HuH-7 (cell line): ENCODE measurements around the gene SRP14.
A peak's percentile ranks its signal among the peaks of the same experiment; 100 is the strongest.
"Not testable (repeated sequence)": the region's sequence is repeated elsewhere in the genome, so short reads cannot be mapped to it uniquely, and the experiment has no call there.

ENCODE experiments used
- DNase-seq: peaks from one replicate; pipeline ENCODE4 v3.0.0; 2011; ENCODE audit warnings: low spot score

Gene SRP14

GRCh38 chr15:40029979-40030893, 8.7 kb downstream of the SRP14 start:
- no peak for DNase-seq

- DNase-seq = no peak
Observed at GRCh38 chr15:40028853-40029252, 10.1 kb downstream of the SRP14 start.

- no peak for DNase-seq
Observed at GRCh38 chr15:40028193-40028592, 10.8 kb downstream of the SRP14 start.

GRCh38 chr15:40016224-40016865, 22.6 kb downstream of the SRP14 start:
- no peak for DNase-seq

- no peak for DNase-seq
Observed at GRCh38 chr15:40014390-40014789, 24.6 kb downstream of the SRP14 start.

GRCh38 chr15:40013372-40013771, 25.6 kb downstream of the SRP14 start:
- not testable (repeated sequence) for DNase-seq

- no peak for DNase-seq
Observed at GRCh38 chr15:40011303-40011702, 27.7 kb downstream of the SRP14 start.

- DNase-seq = no peak
Observed at GRCh38 chr15:40010686-40011085, 28.3 kb downstream of the SRP14 start.

- no peak for DNase-seq
Observed at GRCh38 chr15:40008061-40008765, 30.8 kb downstream of the SRP14 start.

GRCh38 chr15:40006646-40007045, 32.3 kb downstream of the SRP14 start:
- DNase-seq = no peak

GRCh38 chr15:40006003-40006402, 33.0 kb downstream of the SRP14 start:
- DNase-seq = no peak

- DNase-seq = no peak
Observed at GRCh38 chr15:40003116-40003916, 35.7 kb downstream of the SRP14 start.

GRCh38 chr15:40002295-40002694, 36.7 kb downstream of the SRP14 start:
- DNase-seq = peak; percentile 55

- no peak for DNase-seq
Observed at GRCh38 chr15:39999538-40000200, 39.3 kb downstream of the SRP14 start.

GRCh38 chr15:39998511-39999077, 40.4 kb downstream of the SRP14 start:
- no peak for DNase-seq

- DNase-seq = no peak
Observed at GRCh38 chr15:39997639-39998038, 41.3 kb downstream of the SRP14 start.

- no peak for DNase-seq
Observed at GRCh38 chr15:39997031-39997430, 42.0 kb downstream of the SRP14 start.

- DNase-seq = not testable (repeated sequence)
Observed at GRCh38 chr15:39996228-39996627, 42.8 kb downstream of the SRP14 start.

GRCh38 chr15:39992953-39993352, 46.0 kb downstream of the SRP14 start:
- not testable (repeated sequence) for DNase-seq

- no peak for DNase-seq
Observed at GRCh38 chr15:39990706-39991105, 48.3 kb downstream of the SRP14 start.

GRCh38 chr15:39987821-39988220, 51.2 kb downstream of the SRP14 start:
- DNase-seq = no peak
